Tongue (tissue), 3 donors: ENCODE measurements around the gene PHACTR2. TPM values are rescaled to one million over a fixed set of nuclear protein-coding genes. Genes with fewer than 3 reads are reported as not detected.
"Not testable (repeated sequence)": the region's sequence is repeated elsewhere in the genome, so short reads cannot be mapped to it uniquely, and the experiment has no call there.

ENCODE experiments used
- DNase-seq: peaks from one replicate; pipeline ENCODE4 v3.0.0-alpha.2; 2015
- small RNA-seq: library from RNA; depleted of rRNA; stranded (forward); fragments of <200 nt; gene quantifications from one replicate; pipeline ENCODE3, GENCODE V24; 2014; ENCODE audit warnings: low replicate concordance
- total RNA-seq: library from RNA; depleted of rRNA; stranded (reverse); fragments of >200 nt; gene quantifications from one replicate; pipeline ENCODE4 v1.2.3, GENCODE V29; 2014

Gene PHACTR2
- total RNA-seq, 1 donor from 2014 or later = 121 TPM

GRCh38 chr6:143867236-143867635 is 189.5 kb downstream of the PHACTR2 start:
- DNase-seq = no peak

GRCh38 chr6:143868808-143869207 is 191.0 kb downstream of the PHACTR2 start:
- not testable (repeated sequence) for DNase-seq

- DNase-seq = peak; percentile 47
Observed at GRCh38 chr6:143871202-143871730, 193.5 kb downstream of the PHACTR2 start.

GRCh38 chr6:143872201-143872600 is 194.4 kb downstream of the PHACTR2 start:
- DNase-seq = no peak

- DNase-seq = not testable (repeated sequence)
Observed at GRCh38 chr6:143873600-143873999, 195.8 kb downstream of the PHACTR2 start.

- DNase-seq = not testable (repeated sequence)
Observed at GRCh38 chr6:143874503-143874902, 196.7 kb downstream of the PHACTR2 start.

GRCh38 chr6:143877584-143878271 is 200.0 kb downstream of the PHACTR2 start:
- DNase-seq = no peak

GRCh38 chr6:143878272-143878760 is 200.6 kb downstream of the PHACTR2 start:
- DNase-seq = no peak

GRCh38 chr6:143880412-143880811 is 202.6 kb downstream of the PHACTR2 start:
- DNase-seq = no peak

Small RNA genes within 50 kb of the gene (small RNA-seq; reads per million reads assigned to genes)
- not detected for gene ZC2HC1B

Other genes with a start within 250 kb of the PHACTR2 start
- 9.3 TPM for gene ADAT2, start 227.3 kb upstream of the PHACTR2 start, total RNA-seq
- gene PEX3, start 227.2 kb upstream of the PHACTR2 start, total RNA-seq = 19.8 TPM
- 23.0 TPM for gene FUCA2, start 166.2 kb upstream of the PHACTR2 start, total RNA-seq
- 29.0 TPM for gene LTV1, start 165.4 kb downstream of the PHACTR2 start, total RNA-seq
- gene ZC2HC1B, start 186.5 kb downstream of the PHACTR2 start, total RNA-seq = not detected